B cell (primary cell): Measurements from ENCODE around the gene RASA4B. TPM values are rescaled to one million over a fixed set of nuclear protein-coding genes. Genes with fewer than 3 reads are reported as not detected.
A peak's percentile ranks its signal among the peaks of the same experiment; 100 is the strongest.
"Not testable (repeated sequence)": the region's sequence is repeated elsewhere in the genome, so short reads cannot be mapped to it uniquely, and the experiment has no call there.

ENCODE experiments used
- ATAC-seq: fragments of 200-7000 bp; cut with Tn5 transposase; one replicate; pipeline ENCODE4 v1.10.0; 2021; ENCODE audit warnings: low read depth, mild to moderate bottlenecking, moderate number of reproducible peaks, moderate library complexity
- CTCF ChIA-PET: fragments of 350-600 bp; sonication (Branson Sonifier 250); formaldehyde crosslinking; loops from one replicate; lab custom pipeline; 2021; ENCODE audit warnings: antibody characterized with exemption, inconsistent platforms; lab: Charles Lee
- POLR2A ChIA-PET: fragments of 350-600 bp; sonication (Branson Sonifier 250); formaldehyde crosslinking; loops from one replicate; lab custom pipeline; 2021; ENCODE audit warnings: antibody characterized with exemption; lab: Charles Lee
- DNase-seq: peaks from one replicate; pipeline ENCODE4 v3.0.0; 2013
- H2AFZ ChIP-seq: 2 replicates; pipeline ENCODE4 v1.6.1; 2012; ENCODE audit warnings: mild to moderate bottlenecking, low read depth, low read length; ENCODE audit not compliant: insufficient read depth, poor library complexity, severe bottlenecking
- H3K27ac ChIP-seq, 2 donors: 1 replicate in 1 of 2; 2 replicates in 1 of 2; pipeline ENCODE4 v1.5.1; 2012 to 2013; ENCODE audit warnings: low read length in 2 of 2, mild to moderate bottlenecking in 2 of 2, moderate library complexity in 1 of 2
- H3K27me3 ChIP-seq, 4 experiments: fragments of 200-600 bp in 1 of 4; sonication (generic) in 1 of 4; replicated peaks in 1 of 4; 1 replicate in 2 of 4; 2 replicates in 2 of 4; pipeline versions ENCODE4 v1.6.1 to v1.7.0; 2013 to 2016; ENCODE audit warnings: low read length in 3 of 4, mild to moderate bottlenecking in 2 of 4, mixed read lengths in 1 of 4, moderate library complexity in 1 of 4; ENCODE audit not compliant: insufficient read depth in 4 of 4, control insufficient read depth in 3 of 4; ENCODE audit errors: control extremely low read depth in 1 of 4
- H3K36me3 ChIP-seq, 2 experiments: replicated peaks in 1 of 2; 1 replicate in 1 of 2; 2 replicates in 1 of 2; pipeline versions ENCODE4 v1.6.1 to v1.7.1; 2013; ENCODE audit warnings: low read length in 1 of 2; ENCODE audit not compliant: insufficient read depth in 2 of 2, control insufficient read depth in 1 of 2; ENCODE audit errors: control extremely low read depth in 1 of 2, extremely low read depth in 1 of 2
- H3K4me1 ChIP-seq, 2 donors: fragments of 200-600 bp in 1 of 2; sonication (generic) in 1 of 2; 1 replicate in 1 of 2; 2 replicates in 1 of 2; pipeline versions ENCODE4 v1.5.1 to v1.6.1; 2013 to 2017; ENCODE audit warnings: low read length in 2 of 2; ENCODE audit not compliant: control insufficient read depth in 2 of 2, insufficient read depth in 2 of 2
- H3K4me2 ChIP-seq: replicated peaks from 2 replicates; pipeline ENCODE3; 2012; ENCODE audit warnings: mild to moderate bottlenecking, low read depth, low read length; ENCODE audit not compliant: poor library complexity, severe bottlenecking
- H3K4me3 ChIP-seq, 5 experiments: fragments of 200-600 bp in 1 of 5; sonication (generic) in 1 of 5; 1 replicate in 3 of 5; 2 replicates in 2 of 5; pipeline versions ENCODE4 v1.5.1 to v1.7.0; 2011 to 2016; ENCODE audit warnings: low read length in 4 of 5, mild to moderate bottlenecking in 4 of 5, low read depth in 2 of 5, control low read depth in 1 of 5, moderate library complexity in 1 of 5; ENCODE audit not compliant: insufficient read depth in 1 of 5; ENCODE audit errors: control extremely low read depth in 1 of 5, extremely low read depth in 1 of 5
- H3K79me2 ChIP-seq: fragments of 200-600 bp; sonication (generic); one replicate; pipeline ENCODE4 v1.6.0; 2016; ENCODE audit warnings: low read length; ENCODE audit not compliant: control insufficient read depth, insufficient read depth
- H3K9ac ChIP-seq: fragments of 200-600 bp; sonication (generic); 2 replicates; pipeline ENCODE4 v1.6.1; 2017; ENCODE audit warnings: mild to moderate bottlenecking, low read length, moderate library complexity
- H3K9me3 ChIP-seq, 3 donors: one replicate each; pipeline versions ENCODE4 v1.6.1 to v1.7.1; 2013; ENCODE audit warnings: low read length in 2 of 3; ENCODE audit not compliant: control insufficient read depth in 2 of 3, insufficient read depth in 1 of 3; ENCODE audit errors: control extremely low read depth in 1 of 3
- H4K20me1 ChIP-seq: 2 replicates; pipeline ENCODE4 v1.6.0; 2012; ENCODE audit warnings: mild to moderate bottlenecking, low read length; ENCODE audit not compliant: insufficient read depth, control insufficient read depth, poor library complexity, severe bottlenecking
- H3K27ac Mint-ChIP-seq: one replicate; pipeline ENCODE4 v1.8.0; 2021; ENCODE audit warnings: mixed read lengths
- H3K27me3 Mint-ChIP-seq: one replicate; pipeline ENCODE4 v1.8.0; 2021; ENCODE audit warnings: mixed read lengths
- H3K4me1 Mint-ChIP-seq: one replicate; pipeline ENCODE4 v1.8.0; 2021; ENCODE audit warnings: mixed read lengths
- H3K4me3 Mint-ChIP-seq: one replicate; pipeline ENCODE4 v1.8.0; 2021; ENCODE audit warnings: mixed read lengths
- H3K9me3 Mint-ChIP-seq: one replicate; pipeline ENCODE4 v1.8.0; 2022; ENCODE audit warnings: mixed read lengths; ENCODE audit not compliant: insufficient read depth
- WGBS: methylation state at CpG from one replicate; pipeline ENCODE4 v1.1.5; 2013; ENCODE audit warnings: missing lambda C conversion rate; ENCODE audit not compliant: insufficient coverage; 5-methylcytosine and 5-hydroxymethylcytosine counted together
- intact Hi-C: fragments of 100-400 bp; cut with micrococcal nuclease; formaldehyde crosslinking; loops from one replicate; pipeline ENCODE4 v1.10.0; 2022
- polyA plus RNA-seq: library from polyadenylated mRNA; depleted of rRNA; stranded (reverse); fragments of >200 nt; gene quantifications from 2 replicates; pipeline ENCODE4 v1.2.3, GENCODE V29; 2012
- total RNA-seq, 2 donors: library from RNA; stranded (reverse); fragments of 120-200 nt in 1 of 2; gene quantifications; 1 replicate in 1 of 2; 2 replicates in 1 of 2; pipeline versions ENCODE4 v1.2.3 to v1.2.4, GENCODE V29; 2013 to 2022

RASA4B gene
- total and polyA plus RNA-seq, 2 donors (not counting 1 experiment from before 2014, with no cell fraction given) = 15.6 to 26.4 TPM

DNA sequence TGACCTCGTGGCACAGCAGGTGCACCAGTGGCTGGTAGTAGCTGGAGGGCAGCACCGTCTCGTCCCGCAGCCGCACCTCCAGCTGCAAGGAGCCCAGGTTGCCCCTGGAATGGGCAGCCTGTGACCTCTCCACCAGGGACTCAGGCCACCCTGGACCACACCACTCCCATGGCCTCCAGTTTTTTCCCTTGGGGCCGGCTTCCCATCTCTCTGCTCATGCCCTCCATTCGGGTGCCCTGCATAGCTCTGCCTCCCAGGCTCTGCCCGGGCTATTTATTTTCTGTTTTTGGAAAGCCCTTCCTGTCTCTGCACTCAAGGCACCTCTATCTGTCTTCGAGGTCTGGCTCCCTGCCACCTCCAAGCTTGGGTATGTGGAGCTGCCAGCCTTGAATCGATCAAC, 20.7 kb downstream of the RASA4B start:
- not testable (repeated sequence) for H3K9ac ChIP-seq

DNA sequence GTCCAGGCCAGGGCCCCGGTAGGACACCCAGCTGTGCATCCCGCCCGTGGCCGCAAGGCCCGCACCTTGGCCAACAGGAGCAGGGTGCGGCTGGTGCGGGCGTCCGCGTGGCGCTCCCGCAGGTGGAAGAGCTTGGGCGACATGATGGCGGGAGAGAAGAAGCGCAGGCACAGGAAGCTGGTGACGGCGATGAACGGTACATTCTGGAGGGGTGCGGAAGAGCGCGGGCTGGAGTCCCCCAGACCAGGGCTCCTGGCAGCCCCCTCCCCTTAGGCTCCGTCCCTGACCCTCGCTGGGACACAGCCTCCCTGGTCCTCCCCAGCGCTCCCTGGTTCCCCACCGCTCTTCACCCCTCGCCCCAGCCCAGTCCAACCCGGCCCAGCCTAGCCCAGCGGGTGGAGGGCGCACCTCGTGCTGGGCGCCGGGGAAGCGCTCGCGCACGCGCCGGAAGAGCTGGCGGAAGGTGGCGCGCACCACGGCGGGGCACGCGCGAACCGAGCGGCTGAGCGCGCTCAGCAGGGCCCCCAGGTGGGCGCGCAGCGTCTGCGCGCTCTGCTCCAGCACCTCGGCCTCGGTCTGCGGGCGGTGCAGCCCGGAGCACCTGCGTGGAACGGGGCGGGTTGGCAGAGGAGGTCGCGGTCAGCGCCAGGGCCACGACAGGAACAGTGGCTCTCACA, 23.0 kb downstream of the RASA4B start:
- POLR2A ChIA-PET, H3K27ac ChIP-seq, H3K9me3 Mint-ChIP-seq, H3K27me3 ChIP-seq, H4K20me1 ChIP-seq, H2AFZ ChIP-seq, CTCF ChIA-PET, H3K9me3 ChIP-seq, H3K4me2 ChIP-seq, H3K36me3 ChIP-seq, H3K9ac ChIP-seq, DNase-seq, H3K79me2 ChIP-seq, H3K4me3 ChIP-seq, H3K4me3 Mint-ChIP-seq, intact Hi-C loops, H3K27ac Mint-ChIP-seq, H3K4me1 Mint-ChIP-seq, H3K27me3 Mint-ChIP-seq, H3K4me1 ChIP-seq: not testable (repeated sequence)
- peak; percentile 73 for ATAC-seq
- WGBS = no CpG with 5 or more reads among the region's 67 CpGs

More for the DNA sequence above, 20.7 kb downstream of the RASA4B start:
- CTCF ChIA-PET, H3K9me3 Mint-ChIP-seq, H3K4me1 Mint-ChIP-seq, ATAC-seq, H3K4me1 ChIP-seq, H4K20me1 ChIP-seq, H3K36me3 ChIP-seq, H2AFZ ChIP-seq, H3K4me3 Mint-ChIP-seq, H3K27ac Mint-ChIP-seq, DNase-seq, H3K9me3 ChIP-seq, H3K27ac ChIP-seq, H3K27me3 ChIP-seq, intact Hi-C loops, H3K27me3 Mint-ChIP-seq, H3K79me2 ChIP-seq, H3K4me2 ChIP-seq, H3K4me3 ChIP-seq, POLR2A ChIA-PET: not testable (repeated sequence)
- WGBS = no CpG with 5 or more reads among the region's 10 CpGs

DNA sequence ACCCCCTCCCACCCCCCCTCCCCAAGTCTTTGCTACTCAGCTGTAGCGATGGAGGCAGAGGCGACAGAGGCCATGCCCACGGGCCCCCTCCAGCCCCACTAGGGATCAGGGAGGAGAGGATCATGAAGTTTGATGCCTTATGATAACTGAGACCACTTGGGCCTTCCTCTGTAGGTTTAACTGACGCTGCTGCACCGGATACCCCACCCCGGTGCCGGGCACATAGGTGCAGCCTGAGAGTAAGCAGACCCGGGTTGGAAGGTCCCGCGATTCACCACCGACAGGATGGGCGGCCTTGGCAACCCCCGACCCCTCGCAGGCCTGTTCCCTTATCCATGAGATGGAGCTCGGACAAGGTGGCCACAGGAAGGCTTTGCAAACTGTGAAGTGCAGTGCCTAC, 23.6 kb downstream of the RASA4B start:
- H3K4me1 ChIP-seq, H3K9me3 ChIP-seq, H3K27me3 Mint-ChIP-seq, H3K9ac ChIP-seq, H3K79me2 ChIP-seq, H3K27ac ChIP-seq, DNase-seq, H2AFZ ChIP-seq, H3K36me3 ChIP-seq, POLR2A ChIA-PET, H3K27ac Mint-ChIP-seq, H3K4me2 ChIP-seq, H3K9me3 Mint-ChIP-seq, H3K4me3 Mint-ChIP-seq, ATAC-seq, H3K4me1 Mint-ChIP-seq, intact Hi-C loops, CTCF ChIA-PET, H4K20me1 ChIP-seq, H3K27me3 ChIP-seq: not testable (repeated sequence)
- H3K4me3 ChIP-seq = peak overlapping the region in 3 of 5 experiments; percentile 40
- no CpG with 5 or more reads among the region's 15 CpGs for WGBS

DNA sequence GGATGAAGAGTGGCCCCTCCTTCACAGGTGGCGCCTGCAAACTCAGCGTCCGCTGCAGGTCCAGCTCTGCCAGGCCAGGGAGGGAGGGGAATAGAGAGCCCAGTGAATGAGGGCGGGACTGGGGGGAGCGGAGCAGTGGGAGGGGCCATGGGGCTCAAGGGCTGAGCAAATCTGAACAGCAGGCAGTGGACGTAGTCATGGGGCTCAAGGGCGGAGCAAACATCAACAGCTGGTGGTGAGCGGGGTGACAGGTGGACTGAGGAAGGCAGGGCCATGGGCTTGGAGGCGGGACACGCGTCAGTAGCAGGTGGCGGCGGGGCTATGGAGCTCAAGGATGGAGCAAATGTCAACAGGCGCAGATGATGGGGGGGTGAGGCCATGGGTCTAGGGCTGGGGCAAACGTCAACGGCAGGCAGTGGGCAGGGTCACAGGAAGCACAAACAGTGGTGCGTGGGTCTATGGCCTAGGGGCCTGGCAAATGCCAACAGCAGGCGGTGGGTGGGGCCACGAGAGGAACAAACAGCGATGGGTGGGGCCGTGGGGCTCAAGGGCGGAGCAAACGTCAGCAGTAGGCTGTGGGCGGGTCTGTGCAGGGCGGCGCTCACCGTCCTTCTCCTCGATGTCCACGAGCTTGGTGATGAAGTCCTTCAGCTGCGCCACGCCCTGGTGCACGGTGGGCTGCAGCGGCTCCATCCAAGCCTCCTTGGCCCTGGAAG, 24.2 kb downstream of the RASA4B start:
- H3K79me2 ChIP-seq, H3K4me2 ChIP-seq, H3K9ac ChIP-seq, DNase-seq, H3K27me3 ChIP-seq, POLR2A ChIA-PET, H3K36me3 ChIP-seq, H3K4me1 ChIP-seq, H3K27ac Mint-ChIP-seq, CTCF ChIA-PET, H3K9me3 ChIP-seq, H3K4me3 ChIP-seq, H3K27me3 Mint-ChIP-seq, H3K4me3 Mint-ChIP-seq, intact Hi-C loops, H4K20me1 ChIP-seq, H3K4me1 Mint-ChIP-seq, H2AFZ ChIP-seq, H3K9me3 Mint-ChIP-seq, H3K27ac ChIP-seq: not testable (repeated sequence)
- no CpG with 5 or more reads among the region's 33 CpGs for WGBS
- peak; percentile 60 for ATAC-seq
